Posterior cingulate gyrus (tissue), 11 donors: ENCODE data around the gene OR5K2.

Source experiments
- DNase-seq, 10 donors: peaks; one replicate each; pipeline versions ENCODE4 v3.0.0 to v3.0.0-alpha.2; 2020 to 2021; ENCODE audit warnings: mixed read lengths in 3 of 10
- intact Hi-C: fragments of 100-400 bp; cut with DNase I; formaldehyde crosslinking; loops from one replicate; pipeline ENCODE4 v1.15.1; 2023

OR5K2 gene

GRCh38 chr3:98521897-98522543 is 24.5 kb downstream of the OR5K2 start:
- intact Hi-C loops: no loop called here
- peak in 6 of 10 donors; percentile 17 to 85 (median 28) for DNase-seq

- intact Hi-C loops: loop anchor here (1.0 kb wide), 1 partner anchor 71 kb away; the partner anchor contains the start of gene CPOX
- peak; percentile 96 to 100 (median 98) for DNase-seq
Observed at GRCh38 chr3:98522544-98523281, 25.2 kb downstream of the OR5K2 start, which contains the start of gene CLDND1. TSS of gene CLDND1 (minus strand) at chr3:98522902. CDS start at chr3:98521424, 1,478 bp downstream.

- DNase-seq: no peak
- intact Hi-C loops: no loop called here
Observed at GRCh38 chr3:98525494-98525893, 28.0 kb downstream of the OR5K2 start.

GRCh38 chr3:98528474-98529346 is 31.2 kb downstream of the OR5K2 start:
- no peak for DNase-seq
- intact Hi-C loops: no loop called here

- intact Hi-C loops: no loop called here
- DNase-seq: no peak
Observed at GRCh38 chr3:98529856-98530459, 32.5 kb downstream of the OR5K2 start.

- intact Hi-C loops: no loop called here
Observed at GRCh38 chr3:98530676-98531075, 33.2 kb downstream of the OR5K2 start.

GRCh38 chr3:98531622-98532274 is 34.3 kb downstream of the OR5K2 start, which contains the start of gene GPR15:
TSS of gene GPR15 (plus strand) at chr3:98531978. CDS start at chr3:98532034, 56 bp downstream.
- intact Hi-C loops: no loop called here
- DNase-seq: no peak

More at GRCh38 chr3:98530676-98531075, 33.2 kb downstream of the OR5K2 start:
- no peak for DNase-seq

GRCh38 chr3:98532275-98532637 is 34.8 kb downstream of the OR5K2 start:
- intact Hi-C loops: no loop called here
- no peak for DNase-seq

GRCh38 chr3:98532709-98533571 is 35.5 kb downstream of the OR5K2 start:
- DNase-seq: no peak
- intact Hi-C loops: no loop called here

- intact Hi-C loops: no loop called here
Observed at GRCh38 chr3:98534168-98534567, 36.7 kb downstream of the OR5K2 start.

GRCh38 chr3:98534734-98535133 is 37.3 kb downstream of the OR5K2 start:
- intact Hi-C loops: no loop called here
- no peak for DNase-seq

More at GRCh38 chr3:98534168-98534567, 36.7 kb downstream of the OR5K2 start:
- no peak for DNase-seq

- intact Hi-C loops: no loop called here
- DNase-seq: no peak
Observed at GRCh38 chr3:98536456-98537017, 39.1 kb downstream of the OR5K2 start.

- intact Hi-C loops: no loop called here
- no peak for DNase-seq
Observed at GRCh38 chr3:98540346-98540745, 42.9 kb downstream of the OR5K2 start.

- intact Hi-C loops: no loop called here
- no peak for DNase-seq
Observed at GRCh38 chr3:98541695-98542094, 44.2 kb downstream of the OR5K2 start.

- DNase-seq: no peak
- intact Hi-C loops: no loop called here
Observed at GRCh38 chr3:98542623-98543022, 45.1 kb downstream of the OR5K2 start.

- no peak for DNase-seq
- intact Hi-C loops: no loop called here
Observed at GRCh38 chr3:98545940-98546339, 48.5 kb downstream of the OR5K2 start.
